RPMI8226 (cell line): Measurements from ENCODE around the gene LRR1.
"Not testable (repeated sequence)": the region's sequence is repeated elsewhere in the genome, so short reads cannot be mapped to it uniquely, and the experiment has no call there.

Experiments
- DNase-seq: peaks from one replicate; pipeline ENCODE4 v3.0.0-alpha.2; 2015

Gene LRR1

DNA sequence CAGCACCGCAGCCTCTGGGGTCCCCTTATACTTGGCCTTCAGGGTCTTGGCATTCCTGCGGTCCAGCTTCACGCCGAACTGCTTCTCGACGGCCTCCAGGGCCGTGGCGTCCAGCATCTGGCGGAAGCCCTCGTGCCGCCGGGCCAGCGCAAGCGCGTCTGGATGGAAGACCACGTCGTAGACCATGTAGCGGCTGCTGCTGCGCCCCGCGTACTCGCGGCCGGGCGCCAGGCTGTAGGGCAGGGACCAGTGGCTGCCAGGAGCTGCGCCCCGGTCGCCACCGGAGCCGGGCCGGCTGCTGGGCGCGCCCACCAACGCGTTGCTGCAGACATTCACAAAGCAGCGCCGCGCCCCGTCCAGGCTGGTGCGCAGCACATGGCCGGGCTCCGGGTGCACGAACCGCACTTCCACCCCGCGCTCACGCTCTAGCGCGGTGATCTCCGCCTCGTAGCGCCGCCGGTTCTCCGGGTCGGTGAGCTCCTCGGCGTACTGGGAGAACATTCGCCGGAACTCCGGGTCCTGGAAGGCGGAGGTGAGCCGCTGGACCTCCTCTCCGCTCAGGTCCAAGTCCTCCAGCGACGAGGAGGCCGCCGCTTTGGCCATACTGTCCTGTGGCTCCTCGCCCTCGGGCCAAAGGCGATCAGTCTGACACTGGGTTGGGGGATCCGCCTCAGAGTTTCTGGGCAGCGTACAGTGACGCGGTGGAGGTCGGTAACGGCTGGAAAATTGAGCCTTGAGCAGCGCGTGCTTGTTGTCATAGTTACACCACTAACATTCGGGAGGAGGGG lies 36.0 kb downstream of the LRR1 start, which contains the start of gene DNAAF2:
Gene DNAAF2, minus strand, starts transcription at position 698 of the 788 bp plus-strand sequence. Its CDS starts 95 bp downstream, at position 603.
- DNase-seq, result peak; percentile 66

DNA sequence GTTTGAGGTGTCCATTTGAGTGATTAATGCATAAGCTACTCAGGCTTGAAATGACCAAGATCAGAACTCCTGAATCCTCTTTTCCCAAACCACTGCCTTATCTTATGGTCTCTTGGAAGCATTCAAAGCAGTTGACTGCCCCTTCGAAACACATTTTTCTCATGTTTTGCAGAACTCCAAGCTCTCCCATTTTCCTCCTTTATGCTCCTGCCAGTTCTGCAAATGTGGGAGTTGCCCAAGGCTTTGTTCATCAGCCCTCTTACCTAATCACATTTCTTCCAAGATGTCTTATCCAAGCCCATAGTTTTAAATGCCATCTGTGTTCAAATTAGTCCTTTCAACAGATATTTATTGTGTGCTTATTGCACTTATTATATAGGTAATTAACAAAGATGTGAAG lies 38.1 kb downstream of the LRR1 start:
- no peak for DNase-seq

DNA sequence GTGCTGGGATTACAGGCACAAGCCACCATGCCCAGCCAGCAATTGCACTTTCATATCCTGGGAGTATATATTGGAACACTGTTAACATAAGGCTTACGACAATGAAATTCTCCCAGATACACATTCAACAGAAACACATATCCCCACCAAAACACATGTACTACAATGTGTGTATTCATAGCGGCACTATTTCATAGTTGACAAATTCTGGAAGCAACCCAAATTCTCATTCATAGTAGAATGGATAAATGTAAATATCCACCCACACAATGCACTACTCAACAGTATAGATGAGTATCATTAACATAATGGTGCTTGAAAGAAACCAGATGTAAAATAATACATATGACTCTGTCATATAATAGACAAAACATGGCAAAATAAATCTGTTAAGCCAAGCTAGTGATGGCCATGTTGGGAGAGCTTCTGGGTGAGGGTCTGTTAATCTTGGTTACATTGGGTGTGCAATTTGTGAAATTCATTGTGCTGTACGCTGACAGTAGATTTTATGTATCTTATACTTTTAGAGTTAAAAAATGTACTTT lies 38.9 kb downstream of the LRR1 start:
- DNase-seq, result no peak

- no peak for DNase-seq
Observed at GRCh38 chr14:49640540-49641417, 42.0 kb downstream of the LRR1 start.

DNA sequence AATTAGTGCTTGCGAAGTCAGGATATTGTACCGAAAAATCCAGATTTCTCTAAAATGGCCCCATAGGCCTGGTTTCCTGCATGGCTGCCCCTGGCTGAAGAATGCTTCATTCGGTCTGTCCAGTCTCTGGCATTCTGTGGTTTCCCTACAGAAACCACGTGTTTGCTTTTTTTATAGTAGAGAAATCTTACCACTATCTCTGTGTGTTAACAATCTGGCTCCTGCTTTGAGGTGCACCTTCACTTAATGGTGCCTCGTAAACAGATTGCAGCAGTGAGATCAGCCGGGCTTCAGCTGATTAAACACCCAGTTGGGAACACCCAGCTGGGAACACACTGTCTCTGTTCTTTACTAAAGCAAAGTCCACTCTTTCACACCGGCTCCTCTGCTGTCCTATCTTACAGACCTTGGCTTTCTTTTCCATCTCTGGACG lies 43.0 kb downstream of the LRR1 start:
- no peak for DNase-seq

DNA sequence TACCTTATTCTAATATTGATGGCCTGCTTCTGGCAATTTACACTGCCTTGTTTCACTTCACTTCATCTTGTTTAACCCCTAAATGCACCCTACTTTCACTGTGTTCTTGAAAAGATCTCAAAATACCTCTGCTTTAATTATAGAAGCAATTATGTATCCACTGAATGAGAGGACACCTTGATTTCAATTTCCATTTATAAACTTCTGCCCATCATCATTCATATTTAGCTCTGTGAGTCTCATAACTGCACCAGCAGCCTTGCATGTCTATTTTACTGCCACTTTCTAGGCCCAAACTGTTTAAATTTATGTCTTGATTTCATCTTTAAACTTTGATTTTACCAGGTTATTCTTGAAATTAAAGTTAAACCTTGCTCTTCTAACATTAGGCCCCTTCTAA lies 43.4 kb downstream of the LRR1 start:
- DNase-seq, result no peak

GRCh38 chr14:49653508-49653907 lies 54.8 kb downstream of the LRR1 start:
- no peak for DNase-seq

- no peak for DNase-seq
Observed at GRCh38 chr14:49654511-49654910, 55.8 kb downstream of the LRR1 start.

GRCh38 chr14:49657500-49657899 lies 58.8 kb downstream of the LRR1 start:
- not testable (repeated sequence) for DNase-seq

- no peak for DNase-seq
Observed at GRCh38 chr14:49659526-49660455, 61.1 kb downstream of the LRR1 start.
